NCI-H2107 treated with DMSO at 0.1 percent for 48 hours (cell line): ENCODE measurements around the gene ICAM3.

Source experiments
- DNase-seq: peaks from one replicate; lab custom pipeline; 2025; ENCODE audit not compliant: unreplicated experiment; lab: John Stamatoyannopoulos, UW

The ICAM3 gene

GRCh38 chr19:10320602-10321416 is 18.6 kb downstream of the ICAM3 start:
- no peak for DNase-seq

GRCh38 chr19:10318807-10319682 is 20.4 kb downstream of the ICAM3 start:
- no peak for DNase-seq

- no peak for DNase-seq
Measured at GRCh38 chr19:10317857-10318462, 21.5 kb downstream of the ICAM3 start.

- no peak for DNase-seq
Measured at GRCh38 chr19:10317045-10317856, 22.2 kb downstream of the ICAM3 start.

GRCh38 chr19:10316229-10317044 is 23.0 kb downstream of the ICAM3 start:
- DNase-seq = no peak

GRCh38 chr19:10315335-10316214 is 23.8 kb downstream of the ICAM3 start, which contains the start of gene FDX2:
TSS of gene FDX2 (minus strand) at chr19:10316015. CDS start at chr19:10315996, 19 bp downstream.
- DNase-seq = peak; percentile 73

- no peak for DNase-seq
Measured at GRCh38 chr19:10309423-10309822, 30.0 kb downstream of the ICAM3 start, which contains the start of gene ZGLP1. TSS of gene ZGLP1 (minus strand) at chr19:10309815.

GRCh38 chr19:10306327-10306726 is 33.1 kb downstream of the ICAM3 start:
- no peak for DNase-seq

- DNase-seq = no peak
Measured at GRCh38 chr19:10305139-10305806, 34.2 kb downstream of the ICAM3 start.

- DNase-seq = no peak
Measured at GRCh38 chr19:10299545-10300458, 39.6 kb downstream of the ICAM3 start.

GRCh38 chr19:10295847-10296591 is 43.4 kb downstream of the ICAM3 start:
- DNase-seq = no peak

- no peak for DNase-seq
Measured at GRCh38 chr19:10295305-10295846, 44.0 kb downstream of the ICAM3 start.

GRCh38 chr19:10294368-10294697 is 45.1 kb downstream of the ICAM3 start:
- DNase-seq = no peak

GRCh38 chr19:10293637-10294367 is 45.6 kb downstream of the ICAM3 start:
- DNase-seq = no peak

- DNase-seq = no peak
Measured at GRCh38 chr19:10292789-10293636, 46.4 kb downstream of the ICAM3 start.
